Neural crest cell (in vitro differentiated cells): ENCODE measurements around the gene PDIA6. TPM values are rescaled to one million over a fixed set of nuclear protein-coding genes. Genes with fewer than 3 reads are reported as not detected.

ENCODE experiments used
- DNase-seq: peaks from one replicate; pipeline ENCODE4 v3.0.0; 2021; ENCODE audit warnings: low read depth, mixed read lengths, low spot score
- H3K27ac Mint-ChIP-seq: one replicate; pipeline ENCODE4 v1.8.0; 2021; ENCODE audit warnings: mild to moderate bottlenecking, mixed read lengths; ENCODE audit not compliant: unreplicated experiment
- H3K27me3 Mint-ChIP-seq: 2 replicates; pipeline ENCODE4 v1.8.0; 2021; ENCODE audit warnings: low read depth, mild to moderate bottlenecking, mixed read lengths
- H3K36me3 Mint-ChIP-seq: 2 replicates; pipeline ENCODE4 v1.8.0; 2021; ENCODE audit warnings: low read depth, mild to moderate bottlenecking, mixed read lengths
- H3K4me1 Mint-ChIP-seq: 2 replicates; pipeline ENCODE4 v1.8.0; 2021; ENCODE audit warnings: mixed read lengths
- H3K4me3 Mint-ChIP-seq: one replicate; pipeline ENCODE4 v1.8.0; 2021; ENCODE audit warnings: mild to moderate bottlenecking, mixed read lengths
- H3K9me3 Mint-ChIP-seq: 2 replicates; pipeline ENCODE4 v1.8.0; 2021; ENCODE audit warnings: mixed read lengths
- total RNA-seq: library from RNA; stranded (reverse); gene quantifications from 2 replicates; pipeline ENCODE4 v1.2.1, GENCODE V29; 2021
- TF ChIP-seq, protein P1 (sequence below): fragments of 200-600 bp; sonication (generic); conservative IDR thresholded peaks from 2 replicates; pipeline ENCODE4 v1.5.0; 2021; ENCODE audit warnings: antibody characterized with exemption, mild to moderate bottlenecking

PDIA6 gene
- total RNA-seq, 1 donor from 2014 or later, result 248 TPM

DNA sequence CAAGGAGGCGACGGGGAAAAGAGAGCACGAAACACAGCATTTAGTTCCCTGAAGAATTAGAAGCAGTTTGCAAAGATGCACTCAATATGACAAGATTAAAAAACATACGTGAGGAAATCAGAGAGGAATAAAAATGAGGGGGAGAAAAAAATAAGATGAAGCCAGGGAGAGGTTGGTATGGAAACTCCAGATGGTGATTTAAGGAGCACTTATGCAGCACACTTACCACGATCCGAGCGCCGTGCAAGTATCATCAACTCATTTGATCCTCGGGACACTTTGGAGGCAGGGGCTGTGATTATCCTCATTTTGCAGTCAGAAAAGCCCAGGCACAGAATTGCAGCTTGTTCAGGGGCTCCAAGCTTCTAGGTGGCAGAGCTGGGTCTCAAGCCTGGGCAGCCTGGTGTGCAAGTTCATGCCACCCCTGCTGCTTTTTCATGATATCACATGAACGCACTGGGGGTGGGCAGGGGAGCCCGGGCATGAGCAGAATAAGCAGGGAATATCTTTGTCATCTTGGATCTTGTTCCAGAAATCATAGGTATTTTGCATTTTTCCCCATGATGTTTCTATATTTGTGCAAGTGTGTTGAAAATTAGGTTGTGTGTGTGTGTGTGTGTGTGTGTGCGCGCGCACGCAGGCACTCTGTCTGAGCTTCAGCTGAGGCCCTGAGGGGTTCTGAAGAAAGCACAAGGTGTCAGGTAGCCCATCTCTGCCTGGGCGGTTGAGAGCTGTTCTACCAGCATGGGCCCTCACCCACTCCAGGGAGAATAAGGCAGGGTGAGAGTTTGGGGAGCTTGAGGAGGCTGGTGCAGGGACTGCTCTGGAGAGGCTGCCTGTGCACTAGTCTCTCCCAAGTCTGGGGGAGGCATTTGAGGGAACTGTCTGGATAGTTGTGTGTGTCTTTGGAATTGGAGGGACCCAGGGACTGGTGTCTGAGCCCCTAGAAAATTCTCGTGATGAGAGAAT is 25.0 kb upstream of the PDIA6 start:
- H3K36me3 Mint-ChIP-seq, result peaks cover 2% of the 10 kb centered on the region
- peaks cover under 1% of the 10 kb centered on the region for H3K4me1 Mint-ChIP-seq
- no peak overlapping the region for H3K27ac Mint-ChIP-seq
- H3K4me3 Mint-ChIP-seq, result no peak overlapping the region
- H3K27me3 Mint-ChIP-seq, result peaks cover 16% of the 10 kb centered on the region
- TF ChIP-seq, protein P1, sequence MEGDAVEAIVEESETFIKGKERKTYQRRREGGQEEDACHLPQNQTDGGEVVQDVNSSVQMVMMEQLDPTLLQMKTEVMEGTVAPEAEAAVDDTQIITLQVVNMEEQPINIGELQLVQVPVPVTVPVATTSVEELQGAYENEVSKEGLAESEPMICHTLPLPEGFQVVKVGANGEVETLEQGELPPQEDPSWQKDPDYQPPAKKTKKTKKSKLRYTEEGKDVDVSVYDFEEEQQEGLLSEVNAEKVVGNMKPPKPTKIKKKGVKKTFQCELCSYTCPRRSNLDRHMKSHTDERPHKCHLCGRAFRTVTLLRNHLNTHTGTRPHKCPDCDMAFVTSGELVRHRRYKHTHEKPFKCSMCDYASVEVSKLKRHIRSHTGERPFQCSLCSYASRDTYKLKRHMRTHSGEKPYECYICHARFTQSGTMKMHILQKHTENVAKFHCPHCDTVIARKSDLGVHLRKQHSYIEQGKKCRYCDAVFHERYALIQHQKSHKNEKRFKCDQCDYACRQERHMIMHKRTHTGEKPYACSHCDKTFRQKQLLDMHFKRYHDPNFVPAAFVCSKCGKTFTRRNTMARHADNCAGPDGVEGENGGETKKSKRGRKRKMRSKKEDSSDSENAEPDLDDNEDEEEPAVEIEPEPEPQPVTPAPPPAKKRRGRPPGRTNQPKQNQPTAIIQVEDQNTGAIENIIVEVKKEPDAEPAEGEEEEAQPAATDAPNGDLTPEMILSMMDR, result no peak
- no peak for DNase-seq
- H3K9me3 Mint-ChIP-seq, result peaks cover 11% of the 10 kb centered on the region

DNA sequence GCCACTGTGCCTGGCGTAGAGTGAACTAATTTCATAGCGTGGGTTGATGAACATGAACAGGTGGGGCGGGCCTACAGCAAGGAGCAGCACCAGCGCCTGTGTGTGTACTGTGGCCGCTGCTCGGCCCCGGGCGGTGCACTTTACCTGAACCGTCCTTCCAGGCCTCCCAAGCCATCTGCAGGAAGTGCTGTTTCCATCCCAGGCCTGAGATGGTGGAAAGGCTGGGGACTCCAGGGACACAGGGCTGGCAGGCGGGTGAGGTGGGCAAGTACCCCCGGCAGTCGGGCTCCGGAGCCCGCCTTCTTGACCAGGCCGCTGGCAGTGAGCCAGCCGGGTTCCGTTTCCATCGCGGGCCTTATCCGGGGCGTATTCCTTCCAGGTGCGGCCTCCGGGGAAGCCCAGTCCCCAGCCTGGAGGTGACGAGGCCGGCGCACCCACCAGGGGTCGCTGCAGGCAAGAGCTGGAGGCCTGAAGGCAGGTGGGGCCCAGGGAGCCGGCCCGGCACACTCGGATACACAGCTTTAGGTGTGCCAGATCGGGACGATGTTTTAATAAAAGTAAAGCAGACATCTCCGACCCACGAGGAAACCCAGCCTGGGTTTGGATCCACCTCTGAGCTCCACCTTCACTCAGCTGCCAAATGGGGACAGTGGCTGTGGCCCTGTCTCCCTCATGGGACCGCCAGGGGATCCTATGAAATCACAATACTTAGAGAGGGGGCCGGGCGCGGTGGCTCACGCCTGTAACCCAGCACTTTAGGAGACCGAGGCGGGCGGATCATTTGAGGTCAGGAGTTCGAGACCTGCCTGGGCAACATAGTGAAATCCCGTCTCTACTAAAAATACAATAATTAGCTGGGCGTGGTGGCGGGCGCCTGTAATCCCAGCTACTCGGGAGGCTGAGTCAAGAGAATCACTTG is 22.7 kb upstream of the PDIA6 start:
- Mint-ChIP-seq H3K27me3 (peaks cover 20% of the 10 kb centered on the region), H3K9me3 (peaks cover 3% of the 10 kb centered on the region)

DNA sequence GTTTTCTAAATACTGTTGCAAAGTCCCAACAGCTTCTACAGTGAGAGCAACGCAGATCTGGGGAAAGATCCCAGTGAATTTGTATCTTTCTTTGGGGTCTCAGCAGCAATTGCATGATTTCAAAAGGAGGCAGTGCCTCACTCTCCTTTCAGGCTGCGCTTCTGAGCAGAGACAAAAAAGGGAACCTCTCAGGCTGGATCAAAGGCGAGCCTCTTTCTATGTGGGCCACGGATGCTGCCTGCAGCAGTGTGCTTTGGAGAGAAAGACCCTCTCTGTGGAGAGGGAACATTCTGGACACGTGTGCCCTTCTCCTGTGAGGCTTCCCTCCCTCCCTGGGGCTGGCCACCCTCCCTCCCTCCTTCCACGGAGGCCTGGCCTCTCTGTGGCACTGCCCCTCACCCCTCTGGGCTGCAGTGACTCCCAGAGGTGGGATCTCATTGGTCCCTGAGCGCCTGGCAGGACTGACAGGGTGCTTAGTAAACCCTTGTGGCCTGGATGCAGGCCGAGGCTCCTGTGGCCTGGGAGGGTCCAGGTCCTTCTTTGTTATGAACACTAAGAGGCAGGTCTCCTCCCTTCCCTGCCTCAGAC is 21.6 kb upstream of the PDIA6 start:
- Mint-ChIP-seq H3K9me3 (no peaks in the 10 kb centered on the region), H3K27me3 (peaks cover 18% of the 10 kb centered on the region), H3K4me1 (peaks cover 15% of the 10 kb centered on the region), H3K36me3 (no peaks in the 10 kb centered on the region), H3K27ac (no peak overlapping the region), H3K4me3 (no peak overlapping the region)
- no peak for DNase-seq
- TF ChIP-seq, protein P1, result no peak

More for the DNA sequence above, 22.7 kb upstream of the PDIA6 start:
- H3K27ac Mint-ChIP-seq, result no peak overlapping the region
- TF ChIP-seq, protein P1, result peak; percentile 90
- no peak overlapping the region for H3K4me3 Mint-ChIP-seq
- peak; percentile 83 for DNase-seq
- peaks cover 15% of the 10 kb centered on the region for H3K4me1 Mint-ChIP-seq
- no peaks in the 10 kb centered on the region for H3K36me3 Mint-ChIP-seq

DNA sequence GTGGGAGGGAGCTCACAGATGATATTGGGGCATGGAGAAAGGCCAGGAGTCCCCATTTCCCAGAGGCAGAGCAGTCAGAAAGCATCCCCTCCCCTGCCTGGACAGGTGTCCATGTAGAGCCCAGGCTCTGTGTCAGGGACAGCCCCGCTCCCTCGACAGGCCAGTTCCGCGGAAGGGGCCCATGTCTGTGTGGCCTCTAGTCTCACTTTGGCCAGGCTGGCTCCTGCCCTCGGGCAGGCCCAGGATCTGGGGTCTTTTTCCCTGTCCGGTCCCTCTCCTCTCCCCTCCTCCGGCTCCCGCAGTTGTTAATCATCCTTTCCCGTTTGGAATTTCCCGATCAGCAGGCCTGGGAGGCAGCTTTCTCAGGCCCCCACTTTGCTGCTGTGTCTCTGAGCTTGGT is 20.4 kb upstream of the PDIA6 start:
- no peaks in the 10 kb centered on the region for H3K36me3 Mint-ChIP-seq
- H3K27ac Mint-ChIP-seq, result no peak overlapping the region
- H3K27me3 Mint-ChIP-seq, result peaks cover 15% of the 10 kb centered on the region
- TF ChIP-seq, protein P1, result no peak
- no peaks in the 10 kb centered on the region for H3K9me3 Mint-ChIP-seq
- no peak overlapping the region for H3K4me3 Mint-ChIP-seq
- H3K4me1 Mint-ChIP-seq, result peaks cover 15% of the 10 kb centered on the region
- DNase-seq, result no peak

DNA sequence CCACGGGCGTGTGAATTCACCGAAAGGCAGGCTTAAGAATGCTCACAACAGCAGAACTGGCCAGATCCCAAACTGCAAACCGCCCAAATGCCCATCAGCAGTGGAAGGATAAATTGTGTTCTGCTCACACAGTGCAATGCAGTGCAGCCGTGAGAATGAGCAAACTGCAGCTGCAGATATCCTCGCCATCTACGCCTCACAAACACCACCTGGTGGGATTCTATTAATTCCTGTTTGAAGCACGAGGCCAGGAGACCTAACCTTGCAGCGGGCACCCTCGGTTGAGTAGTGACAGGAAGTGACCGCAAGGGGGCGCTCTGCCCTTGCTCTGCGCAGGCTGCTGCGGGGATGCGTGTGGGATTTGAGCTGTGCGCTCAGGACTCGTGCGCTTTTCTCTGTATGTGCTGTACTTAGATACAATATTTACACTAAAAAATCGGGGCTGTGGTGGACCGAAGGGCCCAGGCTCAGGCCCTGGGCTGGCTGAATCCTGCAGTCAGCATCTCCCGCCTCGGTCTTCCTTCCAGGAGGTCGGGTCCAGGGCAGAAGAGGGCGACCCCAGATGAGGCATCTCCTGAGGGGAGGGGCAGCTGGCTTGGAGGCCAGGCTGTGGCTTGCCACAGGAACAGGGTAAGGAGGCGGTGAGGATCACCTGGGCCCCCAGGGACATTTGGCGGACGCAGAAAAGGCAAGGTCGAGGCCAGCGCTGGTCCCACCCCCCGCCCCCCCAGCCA is 19.8 kb upstream of the PDIA6 start:
- H3K9me3 Mint-ChIP-seq, result no peaks in the 10 kb centered on the region
- peaks cover 14% of the 10 kb centered on the region for H3K27me3 Mint-ChIP-seq
- no peaks in the 10 kb centered on the region for H3K36me3 Mint-ChIP-seq
- peak overlapping the region; percentile 52 for H3K4me3 Mint-ChIP-seq
- TF ChIP-seq, protein P1, result peak; percentile 99
- H3K4me1 Mint-ChIP-seq, result peaks cover 15% of the 10 kb centered on the region
- peak; percentile 89 for DNase-seq
- H3K27ac Mint-ChIP-seq, result no peak overlapping the region
